ENCODE data around the gene ZSCAN5B.
"Not testable (repeated sequence)": the region's sequence is repeated elsewhere in the genome, so short reads cannot be mapped to it uniquely, and the experiment has no call there.

The ZSCAN5B gene

DNA sequence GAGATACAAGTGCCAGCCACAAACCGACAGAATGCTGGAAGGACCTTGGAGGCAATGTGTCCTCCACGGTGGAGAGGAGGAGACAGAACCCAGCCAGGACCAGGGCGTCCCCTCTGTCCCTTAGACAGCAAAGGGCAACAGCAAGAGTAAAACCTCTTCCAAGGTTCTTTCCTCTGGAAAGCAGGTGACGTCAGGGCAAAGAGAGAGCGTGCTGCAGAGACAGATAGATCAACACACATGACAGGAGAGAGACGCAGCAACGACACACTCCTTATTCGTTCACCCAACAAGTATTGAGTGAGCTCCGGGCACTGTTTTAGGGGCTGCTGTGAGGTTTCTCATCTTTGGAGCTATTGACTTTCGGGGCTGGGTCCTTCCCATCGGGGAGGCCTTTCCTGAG is 23.0 kb downstream of the ZSCAN5B start:
- DNase-seq = no peak

DNA sequence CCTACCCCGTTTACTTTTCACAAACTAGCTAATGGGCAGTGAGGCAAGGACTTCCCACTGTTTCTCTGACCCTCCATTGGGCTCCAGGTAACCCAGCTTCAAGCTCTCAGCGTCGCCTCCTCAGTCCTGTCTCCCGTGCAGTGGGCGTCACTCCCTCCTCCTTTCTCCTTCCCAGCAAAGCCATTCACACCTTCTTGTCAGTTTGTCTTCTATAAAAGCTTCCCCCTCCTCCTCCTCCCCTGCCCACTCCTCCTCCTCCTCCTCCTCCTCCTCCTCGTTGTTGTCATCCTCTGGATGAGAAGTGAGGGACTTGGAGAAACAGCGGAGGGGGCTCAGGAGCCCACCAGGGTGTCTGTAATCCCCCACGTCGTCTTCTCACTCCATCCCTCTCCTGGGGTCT is 23.5 kb downstream of the ZSCAN5B start:
- DNase-seq = no peak

DNA sequence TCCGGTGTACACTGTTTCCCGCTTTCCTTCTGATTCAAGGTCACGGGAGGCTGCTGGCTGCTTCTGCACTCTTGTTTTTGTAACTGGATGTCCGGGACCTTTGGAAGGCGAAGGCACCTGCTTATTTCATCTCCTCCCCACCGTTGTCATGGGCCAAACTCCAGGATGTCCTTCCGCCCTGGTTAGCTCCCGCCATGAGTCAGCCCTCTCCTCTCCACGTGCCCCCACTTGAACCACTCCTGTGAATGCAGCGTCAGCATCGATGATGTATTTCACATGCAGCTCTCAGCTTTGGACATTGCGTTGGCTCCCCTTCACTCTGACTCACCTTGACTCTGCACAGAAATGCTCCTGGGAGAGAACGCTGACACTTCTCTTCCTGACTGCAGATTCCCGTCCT is 27.3 kb downstream of the ZSCAN5B start:
- DNase-seq = no peak

DNA sequence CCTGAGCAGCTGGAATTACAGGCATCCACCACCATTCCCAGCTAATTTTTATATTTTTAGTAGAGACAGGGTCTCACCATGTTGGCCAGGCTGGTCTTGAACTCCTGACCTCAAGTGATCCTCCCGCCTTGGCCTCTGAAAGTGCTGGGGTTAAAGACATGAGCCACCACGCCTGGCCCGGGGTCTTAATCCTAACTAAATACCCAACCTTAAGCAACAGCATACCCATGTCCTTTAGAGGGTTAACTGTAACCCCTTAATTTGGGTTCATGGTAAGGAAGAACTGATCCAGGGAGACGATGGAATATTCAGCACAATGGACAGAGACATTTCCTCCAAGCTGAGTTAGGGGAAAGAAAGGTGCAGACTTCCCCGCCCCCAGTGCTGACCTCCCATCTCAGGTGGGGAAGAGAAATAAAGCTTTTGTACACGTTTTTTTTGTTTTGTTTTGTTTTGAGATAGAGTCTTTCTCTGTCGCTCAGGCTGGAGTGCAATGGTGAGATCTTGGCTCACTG is 30.5 kb downstream of the ZSCAN5B start:
- DNase-seq = no peak

DNA sequence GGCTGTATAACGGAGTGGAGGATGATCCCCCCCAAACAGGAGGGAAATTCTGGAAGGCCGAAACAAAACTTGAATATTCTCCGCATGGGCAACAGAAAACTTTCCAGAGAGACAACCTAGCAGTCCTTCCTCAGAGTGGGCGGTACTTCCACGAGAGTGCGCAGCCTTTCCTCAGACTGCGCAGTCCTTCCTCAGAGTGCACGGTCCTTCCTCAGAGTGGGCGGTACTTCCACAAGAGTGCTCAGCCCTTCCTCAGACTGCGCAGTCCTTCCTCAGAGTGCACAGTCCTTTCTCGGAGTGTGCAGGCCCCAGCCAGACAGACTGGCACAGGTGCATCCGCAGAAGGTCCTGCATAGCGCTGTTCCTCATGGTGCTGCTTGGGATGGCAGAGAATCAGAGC is 34.5 kb downstream of the ZSCAN5B start:
- no peak for DNase-seq

DNA sequence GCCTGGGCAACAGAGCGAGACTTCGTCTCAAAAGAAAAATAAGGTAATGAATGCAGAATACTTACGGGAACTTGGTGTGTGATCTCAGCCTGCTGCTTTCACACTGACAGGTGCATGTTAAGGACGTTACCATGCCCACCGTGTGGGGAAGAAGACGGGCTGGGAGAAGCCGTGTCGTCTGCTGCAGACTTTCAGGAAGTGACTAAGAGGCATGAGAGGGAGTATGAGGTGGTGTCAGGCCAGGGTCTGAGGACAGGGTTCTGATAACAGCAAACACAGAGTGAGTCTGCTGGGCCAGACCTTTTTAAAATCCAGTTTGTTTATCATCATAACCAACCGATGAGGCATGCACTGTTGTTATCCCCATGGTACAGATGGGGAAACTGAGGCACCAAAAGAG is 35.3 kb downstream of the ZSCAN5B start:
- no peak for DNase-seq

DNA sequence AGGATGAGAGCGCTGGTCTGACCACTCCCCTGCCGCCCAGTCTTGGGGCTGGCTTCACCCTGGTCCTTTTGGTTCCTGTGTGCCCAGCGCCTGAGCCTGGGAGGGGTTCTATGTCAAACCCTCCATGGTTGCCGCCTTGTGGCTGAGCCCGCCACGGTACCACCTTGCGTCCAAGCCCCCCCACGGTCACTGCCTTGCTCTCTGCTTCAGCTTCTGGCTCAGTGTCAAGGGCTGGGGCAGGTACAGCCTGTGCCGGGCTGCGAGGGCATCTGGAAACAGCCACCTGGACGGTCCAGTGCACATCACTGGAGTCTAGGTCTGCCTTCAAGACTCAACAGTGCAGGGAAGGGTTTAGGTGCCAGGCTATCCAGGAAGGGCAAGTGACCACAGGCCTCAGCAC is 36.0 kb downstream of the ZSCAN5B start:
- DNase-seq = no peak

DNA sequence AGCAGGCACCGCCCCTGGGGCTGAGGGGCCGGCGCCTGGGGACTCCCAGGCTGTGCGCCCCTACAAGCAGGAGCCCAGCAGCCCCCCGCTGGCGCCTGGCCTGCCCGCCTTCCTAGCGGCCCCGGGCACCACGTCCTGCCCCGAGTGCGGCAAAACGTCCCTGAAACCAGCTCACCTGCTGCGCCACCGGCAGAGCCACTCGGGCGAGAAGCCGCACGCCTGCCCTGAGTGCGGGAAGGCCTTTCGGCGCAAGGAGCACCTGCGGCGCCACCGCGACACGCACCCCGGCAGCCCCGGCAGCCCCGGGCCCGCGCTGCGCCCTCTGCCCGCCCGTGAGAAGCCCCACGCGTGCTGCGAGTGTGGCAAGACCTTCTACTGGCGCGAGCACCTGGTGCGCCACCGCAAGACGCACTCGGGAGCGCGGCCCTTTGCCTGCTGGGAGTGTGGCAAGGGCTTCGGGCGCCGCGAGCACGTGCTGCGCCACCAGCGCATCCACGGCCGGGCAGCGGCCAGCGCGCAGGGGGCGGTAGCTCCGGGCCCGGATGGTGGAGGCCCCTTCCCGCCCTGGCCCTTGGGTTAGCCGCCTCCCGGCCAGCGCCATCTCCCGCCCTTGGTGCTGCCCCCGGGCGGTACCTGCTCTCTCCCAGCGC is 37.8 kb downstream of the ZSCAN5B start:
- DNase-seq = no peak

DNA sequence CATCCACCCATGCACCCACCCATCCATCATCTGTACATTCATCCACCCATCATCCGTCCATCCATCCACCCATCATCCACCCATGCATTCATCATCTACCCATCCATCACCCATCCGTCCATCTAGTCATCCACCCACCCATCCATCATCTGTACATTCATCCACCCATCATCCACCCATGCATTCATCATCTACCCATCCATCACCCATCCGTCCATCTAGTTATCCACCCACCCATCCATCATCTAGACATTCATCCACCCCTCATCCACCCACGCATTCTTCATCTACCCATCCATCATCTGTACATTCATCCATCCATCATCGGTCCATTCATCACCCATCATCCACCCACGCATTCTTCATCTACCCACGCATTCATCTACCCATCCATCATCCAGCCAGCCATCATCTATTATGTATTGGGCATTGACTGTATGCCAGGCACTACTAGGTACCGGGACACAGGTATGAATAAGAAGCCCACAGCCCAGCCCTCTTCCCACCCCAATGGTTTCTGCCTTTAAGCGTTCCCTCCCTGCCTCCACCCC is 38.5 kb downstream of the ZSCAN5B start:
- DNase-seq = no peak

DNA sequence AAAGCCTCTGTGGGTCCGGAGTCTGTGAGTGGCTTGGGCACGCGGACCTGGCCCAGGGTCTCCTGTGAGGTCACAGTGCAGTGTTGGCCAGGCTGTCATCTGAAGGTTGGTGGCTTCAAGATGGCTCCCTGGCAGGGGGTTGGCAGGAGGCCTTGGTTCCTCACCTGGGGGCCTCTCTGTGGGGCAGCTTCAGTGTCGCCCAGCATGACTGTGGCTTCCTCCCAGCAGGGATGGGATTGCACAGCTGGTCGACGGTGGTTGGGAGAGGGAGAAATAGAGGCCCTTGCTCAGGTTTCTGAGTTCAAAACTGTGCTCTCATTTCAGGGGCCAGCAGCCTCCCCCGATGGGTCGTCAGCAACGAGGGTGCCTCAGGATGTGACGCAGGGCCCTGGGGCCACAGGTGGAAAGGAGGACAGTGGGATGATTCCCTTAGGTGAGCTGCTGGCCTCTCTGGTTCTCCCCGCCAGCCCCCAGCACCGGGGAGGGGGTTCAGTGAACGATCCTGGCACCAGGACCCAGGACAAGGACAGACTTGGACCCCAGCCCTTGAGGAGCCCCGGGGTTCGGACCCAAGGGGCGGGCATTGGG is 39.3 kb downstream of the ZSCAN5B start:
- no peak for DNase-seq

DNA sequence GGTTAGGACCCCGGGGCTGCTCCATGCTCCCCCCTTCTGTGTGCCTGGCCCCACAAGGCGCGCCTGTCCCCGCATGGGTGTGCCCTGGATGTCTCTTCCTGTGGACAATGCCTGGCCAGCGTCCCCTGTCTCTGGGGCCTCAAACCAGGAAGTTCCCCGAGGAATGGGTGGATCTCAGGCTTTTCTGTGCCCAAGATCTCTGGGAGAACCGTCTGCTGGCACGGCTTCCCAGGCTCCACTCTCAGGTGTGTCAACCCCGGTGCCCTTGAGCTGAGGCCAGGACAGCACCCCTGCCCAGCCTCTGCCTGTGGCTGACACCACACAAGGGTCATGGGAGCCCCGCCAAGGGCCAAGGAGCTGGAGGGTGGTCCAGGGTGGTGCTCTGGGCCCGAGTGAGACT is 40.8 kb downstream of the ZSCAN5B start:
- no peak for DNase-seq

DNA sequence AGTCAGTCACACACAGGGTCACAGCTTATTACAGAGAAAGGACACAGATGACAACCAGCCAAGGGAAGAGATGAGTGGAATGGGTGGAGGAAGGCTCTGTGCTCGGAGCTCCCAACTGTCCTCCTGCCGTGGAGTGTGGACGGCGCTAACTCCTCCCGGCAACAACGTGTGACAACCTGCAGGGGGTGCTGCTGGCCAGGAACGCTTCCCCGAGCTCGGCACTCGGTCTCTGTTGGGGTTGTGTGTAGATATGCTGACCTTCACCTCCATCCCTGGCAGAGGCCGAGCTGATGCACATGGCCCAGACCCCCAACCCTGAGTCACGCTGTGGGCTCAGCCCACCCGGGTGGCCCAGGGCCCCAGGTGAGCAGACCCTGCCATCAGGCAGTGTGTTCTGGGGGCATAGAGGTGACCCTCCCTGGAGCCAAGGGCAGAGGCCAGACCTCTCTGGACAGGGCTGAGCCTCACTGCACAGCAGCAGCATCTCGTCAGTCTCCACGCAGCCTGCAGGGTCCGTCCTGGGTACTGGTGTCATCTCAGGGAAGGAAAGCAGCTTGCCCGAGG is 42.4 kb downstream of the ZSCAN5B start:
- DNase-seq = no peak

DNA sequence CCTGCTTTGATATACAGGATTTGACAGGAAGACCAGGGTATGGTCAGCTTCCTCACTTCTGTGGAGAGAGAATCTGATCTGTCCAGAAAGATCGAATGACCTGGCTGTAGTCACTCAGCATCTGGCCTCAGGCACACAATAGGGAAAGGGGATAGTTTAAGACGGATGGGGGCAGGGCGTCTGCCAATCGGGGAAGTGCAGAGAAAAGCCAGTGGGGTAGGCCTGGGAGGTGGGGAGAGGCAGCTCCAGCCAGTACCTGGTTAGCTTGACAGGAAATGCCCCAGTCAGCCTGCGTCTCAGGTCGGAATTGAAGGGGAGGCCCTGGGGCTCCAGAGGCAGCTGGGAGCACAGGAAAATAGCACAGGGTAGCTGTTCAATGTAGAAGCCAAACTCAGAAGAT is 44.1 kb downstream of the ZSCAN5B start:
- no peak for DNase-seq

DNA sequence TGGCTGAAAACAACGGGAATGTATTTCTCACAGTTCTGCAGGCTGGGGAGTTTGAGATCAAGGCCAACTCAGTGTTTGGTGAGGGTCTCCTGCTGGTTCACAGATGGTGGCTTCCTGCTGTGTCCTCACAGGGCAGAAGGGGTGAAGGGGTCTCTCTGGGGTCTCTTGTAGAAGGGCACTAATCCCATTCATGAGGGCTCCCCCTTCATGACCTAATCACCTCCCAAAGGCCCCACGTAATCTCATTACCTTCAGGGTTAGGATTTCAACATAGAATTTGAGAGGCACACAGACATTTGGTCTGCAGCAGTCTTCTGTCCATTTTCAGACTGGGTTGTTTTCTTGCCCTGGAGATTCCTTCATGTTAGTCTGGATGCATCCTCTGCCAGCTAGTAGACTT is 44.9 kb downstream of the ZSCAN5B start:
- no peak for DNase-seq

DNA sequence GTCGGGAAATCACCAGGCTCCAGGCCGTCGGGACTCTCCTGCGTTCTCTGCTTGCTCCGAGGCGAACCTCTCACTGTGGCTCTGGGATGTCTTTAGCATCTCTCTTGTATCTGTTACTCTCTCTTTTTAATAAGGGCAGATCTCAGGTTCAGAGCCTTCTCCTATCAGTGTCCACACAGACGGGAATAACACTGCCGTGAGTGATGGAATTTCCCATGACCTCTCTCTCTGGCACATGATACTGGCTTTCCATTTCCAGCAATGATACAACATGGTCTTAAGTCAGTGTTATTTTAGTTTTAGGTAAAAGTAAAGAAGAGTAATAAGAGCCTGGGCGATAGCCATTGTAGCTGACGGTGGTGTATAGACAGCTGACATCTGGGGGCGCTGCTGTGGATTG is 47.2 kb downstream of the ZSCAN5B start:
- no peak for DNase-seq

DNA sequence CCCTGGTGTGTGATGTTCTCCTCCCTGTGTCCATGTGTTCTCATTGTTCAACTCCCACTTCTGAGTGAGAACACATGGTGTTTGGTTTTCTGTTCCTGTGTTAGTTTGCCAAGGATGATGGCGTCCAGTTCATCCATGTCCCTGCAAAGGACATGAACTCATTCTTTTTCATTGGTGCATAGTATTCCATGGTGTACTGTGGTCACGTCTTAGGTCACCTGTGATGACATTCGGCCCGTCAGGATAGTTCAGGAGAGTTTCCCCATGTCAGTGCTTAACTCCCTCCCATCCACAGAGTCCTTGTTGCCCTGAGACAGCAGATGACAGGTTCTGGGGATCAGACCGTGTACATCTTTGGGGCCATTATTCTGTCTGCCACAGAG is 47.9 kb downstream of the ZSCAN5B start:
- no peak for DNase-seq

DNA sequence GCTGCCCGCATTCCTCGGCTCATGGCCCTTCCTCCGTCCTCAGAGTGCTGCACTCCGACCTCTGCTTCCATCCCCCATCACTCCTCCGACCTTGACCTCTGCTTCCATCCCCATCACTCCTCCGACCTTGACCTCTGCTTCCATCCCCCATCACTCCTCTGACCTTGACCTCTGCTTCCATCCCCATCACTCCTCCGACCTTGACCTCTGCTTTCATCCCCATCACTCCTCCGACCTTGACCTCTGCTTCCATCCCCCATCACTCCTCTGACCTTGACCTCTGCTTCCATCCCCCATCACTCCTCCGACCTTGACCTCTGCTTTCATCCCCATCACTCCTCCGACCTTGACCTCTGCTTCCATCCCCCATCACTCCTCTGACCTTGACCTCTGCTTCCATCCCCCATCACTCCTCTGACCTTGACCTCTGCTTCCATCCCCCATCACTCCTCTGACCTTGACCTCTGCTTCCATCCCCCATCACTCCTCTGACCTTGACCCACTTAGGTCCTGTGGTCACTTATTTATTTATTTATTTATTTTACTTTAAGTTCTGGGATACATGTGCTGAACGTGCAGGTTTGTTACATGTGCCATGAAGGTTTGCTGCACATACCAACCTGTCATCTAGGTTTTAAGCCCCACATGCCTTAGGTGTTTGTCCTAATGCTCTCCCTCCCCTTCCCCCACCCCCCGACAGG is 48.5 kb downstream of the ZSCAN5B start:
- not testable (repeated sequence) for DNase-seq

DNA sequence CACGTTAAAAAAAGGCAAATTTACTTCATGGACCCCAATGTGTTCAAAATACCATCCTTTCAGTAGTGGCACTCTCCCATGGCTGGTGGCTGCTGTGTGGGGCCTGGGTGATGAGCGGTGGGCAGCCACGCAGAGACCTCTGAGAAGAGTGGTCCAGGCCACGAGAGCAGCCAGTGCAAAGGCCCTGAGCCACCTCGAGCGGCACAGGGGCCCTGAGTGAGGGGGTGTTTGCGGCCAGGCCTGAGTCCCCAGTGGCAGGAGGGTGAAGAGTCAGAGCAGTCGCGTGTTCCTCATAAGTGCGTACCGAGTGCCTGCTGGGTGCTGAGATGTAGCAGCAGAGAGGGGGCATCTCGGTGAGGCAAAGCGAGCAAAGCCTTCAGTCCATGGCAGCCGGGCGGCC is 49.5 kb downstream of the ZSCAN5B start:
- no peak for DNase-seq

DNA sequence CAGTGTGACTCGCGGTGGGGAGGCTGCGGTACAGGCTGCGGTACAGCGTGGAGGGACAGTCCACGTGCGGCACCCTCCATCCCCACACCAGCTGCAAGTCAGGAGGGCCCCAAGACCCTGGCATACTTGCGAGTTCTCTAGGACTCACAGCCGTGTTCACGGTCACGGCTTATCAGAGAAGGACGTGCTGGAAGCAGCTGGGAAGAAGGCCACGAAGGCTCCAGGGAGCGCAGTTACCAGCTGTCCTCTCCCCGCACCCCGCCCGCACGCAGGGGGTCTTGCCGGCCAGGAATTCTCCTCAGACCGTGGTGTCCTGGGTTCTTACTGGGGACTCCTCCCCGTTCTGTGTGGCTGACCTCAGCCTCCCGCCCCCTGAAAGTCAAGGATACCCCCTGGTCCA is 50.3 kb downstream of the ZSCAN5B start:
- no peak for DNase-seq

DNA sequence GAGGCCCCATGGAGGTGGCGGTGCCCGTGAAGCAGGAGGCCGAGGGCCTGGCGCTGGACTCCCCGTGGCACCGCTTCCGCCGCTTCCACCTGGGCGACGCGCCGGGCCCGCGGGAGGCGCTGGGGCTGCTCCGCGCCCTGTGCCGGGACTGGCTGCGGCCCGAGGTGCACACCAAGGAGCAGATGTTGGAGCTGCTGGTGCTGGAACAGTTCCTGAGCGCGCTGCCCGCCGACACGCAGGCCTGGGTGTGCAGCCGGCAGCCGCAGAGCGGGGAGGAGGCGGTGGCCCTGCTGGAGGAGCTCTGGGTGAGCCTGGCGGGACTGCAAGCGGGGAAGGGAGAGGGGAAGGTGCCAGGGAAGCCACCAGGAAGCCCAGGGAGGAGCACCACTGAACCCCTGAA is 50.7 kb downstream of the ZSCAN5B start:
- no peak for DNase-seq

DNA sequence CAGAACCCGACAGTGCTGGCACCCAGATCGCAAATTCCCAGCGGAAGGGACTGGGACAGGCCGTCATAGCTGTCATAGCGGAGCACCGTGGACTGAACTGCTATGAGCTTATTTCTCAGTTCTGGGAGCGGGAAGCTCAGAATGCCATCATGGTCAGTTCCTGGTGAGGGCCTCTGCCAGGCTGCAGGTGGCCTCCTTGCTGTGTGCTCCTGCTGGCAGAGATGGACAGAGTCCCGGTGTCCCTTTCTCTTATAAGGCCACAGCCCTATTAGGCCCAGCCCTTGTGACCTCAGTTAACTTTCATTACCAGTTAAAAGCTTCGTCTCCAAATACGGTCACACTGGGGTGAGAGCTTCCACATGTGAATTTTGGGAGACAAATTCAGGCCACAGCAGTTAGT is 51.9 kb downstream of the ZSCAN5B start:
- no peak for DNase-seq

DNA sequence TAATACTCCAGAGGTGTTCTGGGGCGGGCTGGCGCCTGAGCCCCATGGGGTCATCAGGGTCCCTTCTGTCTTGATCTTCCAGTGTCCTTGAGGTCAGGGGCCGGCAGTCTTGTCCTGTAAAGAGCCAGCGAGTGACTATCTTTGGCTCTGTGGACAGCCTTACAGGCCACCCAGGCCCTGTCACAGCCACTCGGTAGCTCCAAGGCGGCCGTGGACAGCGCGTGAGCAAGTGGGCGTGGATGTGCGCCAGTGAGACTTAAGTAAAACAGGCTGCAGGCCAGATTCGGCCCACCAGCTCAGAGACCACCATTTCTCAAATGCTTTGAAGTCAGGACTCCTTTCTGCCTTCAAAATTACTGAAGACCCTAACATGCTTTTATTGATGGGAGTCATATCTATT is 52.8 kb downstream of the ZSCAN5B start:
- DNase-seq = no peak

DNA sequence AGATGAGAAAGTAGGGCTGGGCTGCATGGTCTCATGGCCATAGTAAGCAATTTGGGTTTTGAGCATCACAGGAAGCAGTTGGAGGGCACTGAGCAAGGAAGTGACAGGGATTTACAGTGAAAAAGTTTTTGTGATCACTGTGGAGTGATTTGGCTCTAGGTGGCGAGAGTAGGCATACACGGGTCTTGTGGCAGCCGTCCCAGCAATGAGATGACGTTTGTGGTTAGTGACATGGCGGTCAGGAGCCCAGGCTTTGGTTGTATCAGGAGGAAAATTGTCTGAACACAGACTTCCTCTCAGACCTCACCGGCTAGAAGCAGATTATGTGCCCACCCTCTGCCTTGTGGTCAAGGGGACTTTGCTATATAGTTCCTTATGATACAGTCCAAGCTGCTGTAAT is 53.2 kb downstream of the ZSCAN5B start:
- no peak for DNase-seq

DNA sequence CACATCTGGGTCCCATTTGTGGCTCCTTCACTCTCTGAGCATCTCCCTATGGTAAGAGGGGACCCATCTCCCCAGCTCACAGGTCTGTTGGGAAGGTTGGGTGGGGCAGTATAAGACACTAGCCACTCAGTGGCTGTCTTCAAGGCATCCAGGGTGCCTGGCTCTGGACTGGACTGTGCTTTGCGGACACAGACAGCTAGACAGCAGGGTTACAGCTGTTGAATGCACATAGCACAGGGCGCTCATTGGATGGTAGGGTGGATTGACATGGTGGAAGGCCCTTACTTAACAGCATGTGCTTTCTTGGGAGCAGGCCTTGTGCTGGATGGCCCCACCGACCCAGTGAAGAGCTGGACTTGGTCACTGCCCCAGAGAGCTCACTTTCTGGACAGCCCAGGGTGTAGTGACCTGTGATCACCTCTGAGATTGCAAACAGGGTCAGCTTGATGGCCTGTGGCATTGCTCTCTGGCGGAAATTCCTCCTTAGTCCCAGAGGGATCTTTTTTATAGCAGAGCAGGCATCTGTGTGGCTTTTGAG is 54.6 kb downstream of the ZSCAN5B start:
- no peak for DNase-seq

All from NCI-H1417 treated with DMSO at 0.1 percent for 48 hours (cell line).